ENCODE measurements around the gene SLC26A6. TPM values are rescaled to one million over a fixed set of nuclear protein-coding genes. Genes with fewer than 3 reads are reported as not detected.

The SLC26A6 gene
- total RNA-seq, 1 donor from 2014 or later = 19.9 TPM

DNA sequence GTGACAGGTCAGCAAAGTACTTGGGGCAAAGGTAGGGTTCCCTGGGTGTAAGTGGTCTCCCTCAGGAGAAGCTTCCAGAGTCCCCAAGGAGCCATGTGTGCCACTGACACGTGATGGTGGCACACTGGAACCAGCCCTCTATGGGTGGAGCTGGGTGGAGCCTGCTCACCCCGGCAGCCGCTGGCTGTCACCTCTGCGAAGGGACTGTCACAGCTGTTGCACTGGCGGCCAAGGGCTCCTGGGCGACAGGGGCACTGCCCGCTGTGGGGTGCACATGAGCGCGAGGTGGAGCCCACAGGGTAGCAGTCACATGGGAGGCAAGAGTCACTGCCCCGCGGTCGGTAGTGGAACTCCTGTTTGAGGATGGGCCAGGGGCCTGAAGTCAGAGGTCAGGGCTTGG lies 15.5 kb upstream of the SLC26A6 start:
- intact Hi-C loops (cut with DNase I) = no loop called here
- Histone ChIP-seq H3K4me1 (no peaks in the 10 kb centered on the region), H3K9me3 (no peaks in the 10 kb centered on the region), H3K4me3 (no peak overlapping the region), H3K27me3 (no peaks in the 10 kb centered on the region), H3K36me3 (no peaks in the 10 kb centered on the region), H3K27ac (no peak overlapping the region)
- DNase-seq (no peak), ATAC-seq (no peak)
- TF ChIP-seq, protein P1, sequence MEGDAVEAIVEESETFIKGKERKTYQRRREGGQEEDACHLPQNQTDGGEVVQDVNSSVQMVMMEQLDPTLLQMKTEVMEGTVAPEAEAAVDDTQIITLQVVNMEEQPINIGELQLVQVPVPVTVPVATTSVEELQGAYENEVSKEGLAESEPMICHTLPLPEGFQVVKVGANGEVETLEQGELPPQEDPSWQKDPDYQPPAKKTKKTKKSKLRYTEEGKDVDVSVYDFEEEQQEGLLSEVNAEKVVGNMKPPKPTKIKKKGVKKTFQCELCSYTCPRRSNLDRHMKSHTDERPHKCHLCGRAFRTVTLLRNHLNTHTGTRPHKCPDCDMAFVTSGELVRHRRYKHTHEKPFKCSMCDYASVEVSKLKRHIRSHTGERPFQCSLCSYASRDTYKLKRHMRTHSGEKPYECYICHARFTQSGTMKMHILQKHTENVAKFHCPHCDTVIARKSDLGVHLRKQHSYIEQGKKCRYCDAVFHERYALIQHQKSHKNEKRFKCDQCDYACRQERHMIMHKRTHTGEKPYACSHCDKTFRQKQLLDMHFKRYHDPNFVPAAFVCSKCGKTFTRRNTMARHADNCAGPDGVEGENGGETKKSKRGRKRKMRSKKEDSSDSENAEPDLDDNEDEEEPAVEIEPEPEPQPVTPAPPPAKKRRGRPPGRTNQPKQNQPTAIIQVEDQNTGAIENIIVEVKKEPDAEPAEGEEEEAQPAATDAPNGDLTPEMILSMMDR (IDR thresholded peaks at IDR 0.05) = no peak

- Histone ChIP-seq H3K36me3 (no peaks in the 10 kb centered on the region), H3K27ac (no peak overlapping the region), H3K9me3 (no peaks in the 10 kb centered on the region), H3K4me1 (no peaks in the 10 kb centered on the region), H3K27me3 (no peaks in the 10 kb centered on the region), H3K4me3 (no peak overlapping the region)
- ATAC-seq (no peak), DNase-seq (no peak)
- TF ChIP-seq, protein P1 (IDR thresholded peaks at IDR 0.05) = no peak
- intact Hi-C loops (cut with DNase I) = no loop called here
Observed at GRCh38 chr3:48648188-48648850, 13.1 kb upstream of the SLC26A6 start.

- Histone ChIP-seq H3K36me3 (no peaks in the 10 kb centered on the region), H3K27me3 (no peaks in the 10 kb centered on the region), H3K4me1 (no peaks in the 10 kb centered on the region), H3K27ac (no peak overlapping the region), H3K9me3 (no peaks in the 10 kb centered on the region), H3K4me3 (no peak overlapping the region)
- intact Hi-C loops (cut with DNase I) = no loop called here
- no peak for DNase-seq
- TF ChIP-seq, protein P1 (IDR thresholded peaks at IDR 0.05) = no peak
- ATAC-seq = no peak
Observed at GRCh38 chr3:48647714-48648113, 12.5 kb upstream of the SLC26A6 start.

DNA sequence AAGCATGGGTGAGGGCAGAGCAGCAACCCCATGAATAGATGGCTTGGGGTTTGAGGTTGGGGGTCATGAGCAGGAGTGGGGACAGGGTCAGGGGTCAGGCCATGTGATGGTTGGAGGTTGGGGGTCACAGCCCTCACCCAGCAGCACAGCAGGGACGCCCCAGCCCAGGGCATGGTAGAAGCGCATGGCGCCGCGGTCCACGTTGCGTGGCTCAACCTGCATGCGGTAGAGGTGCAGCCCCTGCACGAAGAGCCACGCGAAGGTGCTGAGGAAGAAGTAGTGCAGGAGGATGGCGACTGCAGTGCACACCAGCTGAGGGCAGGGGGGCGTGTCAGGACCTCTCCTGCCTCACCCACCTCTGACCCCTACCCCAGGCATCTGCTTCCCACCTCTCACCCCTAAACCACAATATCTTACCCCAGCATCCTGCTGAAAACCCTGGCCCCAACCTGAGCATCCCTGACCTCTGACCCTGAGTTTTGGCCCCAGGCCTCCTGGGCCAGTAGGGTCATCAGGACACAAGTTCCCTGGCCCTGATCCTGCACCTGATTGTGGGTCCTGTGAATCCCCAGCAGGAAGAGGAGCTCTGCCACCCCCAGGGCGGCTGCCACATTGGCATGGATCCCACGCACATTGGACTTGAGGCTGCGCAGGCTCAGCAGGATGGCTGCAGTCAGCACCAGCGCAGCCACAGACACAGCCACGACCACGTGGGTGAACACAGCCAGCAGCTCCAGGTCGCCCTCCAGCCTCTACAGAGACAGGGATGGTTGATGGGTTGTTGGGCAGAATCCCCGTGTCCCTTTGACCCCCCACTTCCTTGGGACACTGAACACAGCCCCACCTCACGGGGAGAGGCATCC lies 9.9 kb upstream of the SLC26A6 start:
- DNase-seq (no peak), ATAC-seq (no peak)
- Histone ChIP-seq H3K9me3 (no peaks in the 10 kb centered on the region), H3K4me1 (no peaks in the 10 kb centered on the region), H3K36me3 (no peaks in the 10 kb centered on the region), H3K27ac (no peak overlapping the region), H3K4me3 (no peak overlapping the region), H3K27me3 (no peaks in the 10 kb centered on the region)
- TF ChIP-seq, protein P1 (IDR thresholded peaks at IDR 0.05) = no peak
- intact Hi-C loops (cut with DNase I) = no loop called here

DNA sequence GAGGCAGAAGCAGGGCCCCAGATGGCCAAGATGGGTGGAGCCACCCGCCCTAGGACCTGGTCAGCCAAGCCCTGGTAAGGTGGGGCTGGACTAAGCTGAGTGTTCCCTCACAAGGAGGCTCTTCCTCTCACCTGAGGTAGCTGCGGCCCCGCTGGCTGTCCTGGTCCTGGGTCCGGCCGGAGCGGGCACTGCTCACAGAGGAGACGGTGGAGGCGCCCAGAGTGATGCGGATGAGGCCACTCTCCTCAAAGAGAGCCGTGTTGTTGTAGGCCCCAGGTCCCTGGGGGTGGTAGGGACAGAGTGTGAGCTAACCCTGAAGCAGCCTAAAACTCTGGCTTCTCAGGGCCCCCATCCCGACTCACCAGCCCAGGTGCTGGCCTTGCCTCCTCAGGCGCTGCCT lies 7.3 kb upstream of the SLC26A6 start:
- Histone ChIP-seq H3K9me3 (no peaks in the 10 kb centered on the region), H3K4me3 (no peak overlapping the region), H3K4me1 (no peaks in the 10 kb centered on the region), H3K36me3 (no peaks in the 10 kb centered on the region), H3K27ac (no peak overlapping the region), H3K27me3 (no peaks in the 10 kb centered on the region)
- TF ChIP-seq, protein P1 (IDR thresholded peaks at IDR 0.05) = no peak
- ATAC-seq (no peak), DNase-seq (no peak)
- intact Hi-C loops (cut with DNase I) = no loop called here
